UCSD-AML1 (cell line): Measurements from ENCODE around the gene NFASC.

Experiments used
- DNase-seq: peaks from one replicate; lab custom pipeline; 2025; ENCODE audit not compliant: unreplicated experiment; lab: John Stamatoyannopoulos, UW

NFASC gene

DNA sequence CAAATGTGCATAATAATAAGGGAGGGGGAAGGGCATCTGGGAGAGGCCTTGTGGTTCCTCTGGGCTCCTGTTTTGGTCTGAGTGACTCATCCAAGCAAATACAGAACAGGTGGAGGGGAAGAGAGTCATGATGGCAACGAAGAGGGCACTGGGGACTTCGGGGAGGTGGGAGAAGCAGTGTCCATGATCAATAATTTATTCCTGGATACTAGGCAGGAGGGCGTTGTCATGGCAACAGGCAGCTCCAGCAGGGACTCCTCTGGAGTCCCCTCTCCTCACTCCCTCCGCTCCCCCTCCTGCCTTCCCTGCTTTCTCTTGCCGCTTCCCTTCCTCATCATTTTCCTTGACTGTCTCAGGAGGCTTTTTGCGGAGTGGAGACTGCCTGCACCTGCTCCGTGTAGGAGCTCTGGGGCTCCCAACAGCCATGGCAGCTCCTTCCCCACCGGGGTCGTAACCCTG lies 12.3 kb upstream of the NFASC start:
- DNase-seq: no peak

GRCh38 chr1:204859861-204860267 lies 10.8 kb upstream of the NFASC start:
- DNase-seq: no peak

DNA sequence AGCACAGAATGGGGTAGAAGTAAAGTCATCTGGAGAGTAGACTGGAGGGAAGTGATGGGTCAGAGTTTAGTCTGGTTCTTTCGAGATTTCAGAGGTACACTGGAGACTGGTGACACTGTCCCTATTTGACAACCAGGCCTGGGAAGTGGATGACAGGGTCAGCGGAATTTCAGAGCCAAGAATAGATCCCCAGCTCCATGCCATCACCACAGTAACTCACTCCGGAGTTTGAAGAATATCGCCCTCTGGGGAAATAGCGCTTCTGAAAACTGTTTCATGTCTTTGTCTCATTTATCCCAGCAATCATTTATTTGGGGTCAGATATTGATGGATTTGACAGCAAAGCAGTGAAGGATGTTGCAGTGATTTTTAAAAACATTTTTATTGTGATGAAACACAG lies 7.6 kb upstream of the NFASC start:
- DNase-seq: no peak

DNA sequence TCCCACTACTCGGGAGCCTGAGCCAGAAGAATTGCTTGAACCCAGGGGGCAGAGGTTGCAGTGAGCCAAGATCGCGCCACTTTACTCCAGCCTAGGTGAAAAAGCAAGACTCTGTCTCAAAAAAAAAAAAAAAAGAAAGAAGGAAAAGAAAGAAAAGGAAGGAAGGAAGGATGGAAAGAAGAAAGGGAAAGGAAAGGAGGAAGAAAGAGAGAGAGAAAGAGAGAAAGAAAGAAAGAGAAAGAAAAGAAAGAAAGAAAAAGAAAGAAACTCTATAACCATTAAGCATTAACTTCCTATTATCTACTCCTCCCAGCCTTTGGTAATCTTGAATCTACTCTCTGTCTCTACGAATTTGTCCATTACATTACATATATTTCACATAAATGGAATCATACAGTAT lies 6.9 kb upstream of the NFASC start:
- no peak for DNase-seq

DNA sequence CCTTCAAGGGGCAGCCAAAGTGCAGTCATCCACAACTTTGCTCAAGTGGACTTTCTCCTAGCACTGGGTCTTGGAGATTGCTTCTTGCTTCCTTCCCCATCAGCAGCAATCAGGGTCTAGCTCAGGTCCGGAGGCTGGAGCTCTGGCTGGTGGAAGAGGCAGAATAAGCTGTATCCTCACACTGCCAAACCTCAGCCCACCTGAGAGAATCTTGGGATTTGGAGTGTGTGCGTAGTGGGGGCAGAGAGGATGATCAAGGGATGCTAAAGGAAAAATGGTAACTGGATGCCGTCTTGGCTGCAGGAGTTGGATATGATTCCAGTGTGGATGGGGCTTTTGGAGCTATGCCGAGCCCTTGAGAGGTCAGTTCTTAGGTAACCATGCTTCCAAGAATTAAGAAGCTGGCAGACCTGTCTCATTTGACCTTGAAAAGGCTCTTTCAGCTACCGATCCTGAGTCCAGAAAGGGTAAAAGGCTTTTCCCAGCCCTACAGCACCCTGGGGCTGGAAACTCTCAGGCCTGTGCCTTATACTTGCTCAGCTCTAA lies 4.5 kb upstream of the NFASC start:
- no peak for DNase-seq

- no peak for DNase-seq
Observed at GRCh38 chr1:204867203-204867602, 3.5 kb upstream of the NFASC start.

DNA sequence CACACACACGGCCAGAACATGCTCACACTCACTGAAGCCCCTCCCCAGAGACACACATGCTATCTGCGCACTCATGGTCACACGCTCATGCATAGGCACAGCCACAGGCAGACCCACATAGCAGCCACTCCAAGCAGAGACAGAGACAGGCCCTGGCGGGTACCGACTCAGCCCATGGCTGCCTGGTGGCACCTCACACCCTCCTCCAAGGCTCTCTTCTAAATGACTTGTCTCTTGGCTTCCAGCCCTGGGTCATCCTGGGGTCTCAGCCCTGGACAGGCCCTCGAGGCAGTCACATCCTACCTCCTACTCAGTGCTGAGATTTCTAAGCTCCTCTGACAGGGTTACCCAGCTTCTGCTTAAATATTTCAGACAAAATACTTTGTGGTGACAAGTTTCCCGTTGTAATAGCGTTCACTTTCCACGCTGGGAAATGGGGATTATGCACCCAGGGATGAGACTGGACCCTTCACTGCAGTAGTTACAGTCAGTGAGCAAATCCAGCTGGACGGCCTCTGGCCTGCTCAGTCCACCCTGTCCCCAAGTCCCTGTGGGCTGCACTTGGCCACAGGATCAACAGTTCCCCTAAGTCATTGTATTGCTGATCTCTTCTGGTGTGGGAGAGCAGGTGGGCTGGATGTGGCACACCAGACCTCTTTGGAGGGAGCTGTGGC lies 2.9 kb upstream of the NFASC start:
- DNase-seq: no peak

DNA sequence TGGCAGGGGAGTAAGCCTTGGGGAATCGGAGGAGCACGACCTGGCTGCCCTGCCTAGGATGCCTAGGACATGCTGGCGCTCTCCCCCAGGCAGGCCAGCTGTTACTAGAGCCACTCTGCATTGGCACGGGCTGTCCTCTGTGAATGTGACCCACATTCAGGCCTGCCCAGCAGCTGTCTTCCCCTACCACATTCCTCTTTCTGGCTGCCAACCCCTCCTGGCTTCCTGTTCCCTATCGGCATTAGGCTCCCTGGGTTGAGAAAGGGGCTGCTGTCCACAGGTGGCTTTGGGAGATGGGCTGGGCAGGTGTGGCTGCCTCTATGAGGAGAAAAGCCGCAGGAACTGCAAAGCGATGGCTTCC lies 2.3 kb upstream of the NFASC start:
- no peak for DNase-seq

DNA sequence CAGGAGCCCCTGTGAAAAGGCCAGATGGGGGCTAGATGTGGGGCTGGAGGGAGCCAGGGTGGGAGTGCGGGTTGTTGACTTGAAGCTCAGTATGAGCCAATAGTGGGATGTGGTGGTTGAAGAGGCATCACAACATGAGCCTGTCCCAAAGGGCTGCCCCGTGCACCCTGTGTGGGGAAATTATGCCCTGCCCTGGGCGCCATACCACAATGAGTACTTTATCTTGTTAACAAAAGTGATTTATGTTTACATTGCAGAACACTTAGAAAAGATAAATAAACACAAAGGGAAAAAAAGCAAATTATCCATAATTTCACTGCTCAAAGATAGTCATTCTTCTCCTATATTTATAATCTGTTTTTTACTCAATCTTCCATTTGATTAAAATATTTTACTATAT lies 1.6 kb upstream of the NFASC start:
- no peak for DNase-seq

- DNase-seq: no peak
Observed at GRCh38 chr1:204871405-204872037, 859 bp downstream of the NFASC start.

- no peak for DNase-seq
Observed at GRCh38 chr1:204872262-204872881, 1.7 kb downstream of the NFASC start.

DNA sequence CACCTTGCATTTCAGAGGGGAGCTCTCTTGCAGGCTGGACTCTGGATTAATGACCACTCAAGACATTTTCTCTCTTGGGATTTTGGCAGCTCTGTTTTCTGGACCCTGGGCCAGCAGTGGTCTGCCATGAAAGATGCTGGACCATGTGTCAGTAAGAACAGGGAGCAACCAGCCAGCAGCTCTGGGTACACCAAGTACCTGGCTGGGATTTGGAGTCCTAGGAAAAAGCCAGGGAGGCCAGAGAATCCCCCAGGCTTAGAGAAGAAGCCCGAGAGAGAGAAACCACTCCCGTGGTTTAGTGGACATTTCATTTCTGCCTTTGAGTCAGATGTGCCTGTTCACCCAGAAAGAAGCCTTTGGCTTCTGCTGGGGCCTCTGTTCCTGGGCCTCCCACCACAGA lies 2.5 kb downstream of the NFASC start:
- DNase-seq: no peak

DNA sequence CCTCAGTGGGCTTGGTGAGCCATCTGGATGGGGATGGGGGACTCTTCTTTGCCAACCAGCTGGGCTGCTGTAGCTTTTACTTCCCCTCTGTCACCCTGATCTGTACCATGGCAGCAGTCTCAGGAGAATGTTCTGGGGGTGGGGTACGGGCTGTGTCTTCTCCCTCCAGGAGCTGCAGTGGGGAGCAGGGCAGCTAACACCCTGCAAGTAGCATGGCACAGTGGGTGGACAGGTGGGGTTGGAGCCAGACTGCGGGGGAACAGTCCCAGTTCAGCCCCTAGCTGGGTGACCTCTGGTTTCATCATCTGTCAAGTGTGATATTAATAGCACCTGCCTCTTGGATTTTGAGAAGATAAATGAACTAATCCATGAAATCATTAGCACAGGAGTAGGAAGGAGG lies 3.1 kb downstream of the NFASC start:
- no peak for DNase-seq

- DNase-seq: no peak
Observed at GRCh38 chr1:204874274-204874673, 3.6 kb downstream of the NFASC start.

GRCh38 chr1:204875255-204875654 lies 4.6 kb downstream of the NFASC start:
- DNase-seq: no peak

DNA sequence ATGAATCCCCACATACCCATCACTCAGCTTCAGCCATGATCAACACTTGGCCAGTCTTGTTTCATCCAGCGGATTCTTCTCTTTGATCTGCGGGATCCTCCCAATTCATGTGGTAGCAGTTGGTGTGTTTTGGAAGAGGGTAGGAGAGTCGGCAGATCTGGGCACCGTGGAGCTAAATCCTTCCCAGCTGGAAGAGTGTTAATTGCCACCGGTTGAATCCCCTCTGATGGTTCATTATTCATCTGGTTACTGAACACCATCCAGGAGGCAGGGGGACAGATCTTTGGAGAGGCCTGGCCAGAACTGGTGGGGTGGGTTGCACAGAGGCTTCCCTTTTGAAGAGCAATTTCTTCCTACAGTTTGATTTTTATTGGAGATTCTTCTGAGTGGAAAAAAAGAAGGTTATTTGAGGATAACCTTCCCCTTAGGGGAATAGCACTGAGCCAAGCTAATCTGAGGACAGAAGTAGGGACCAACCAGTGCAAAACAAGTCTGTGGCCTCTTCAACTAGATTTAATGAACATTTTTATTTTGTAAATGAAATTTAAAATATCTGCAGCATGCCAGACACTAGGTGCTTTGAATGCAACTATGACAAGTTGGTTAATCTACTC lies 8.1 kb downstream of the NFASC start:
- DNase-seq: no peak

DNA sequence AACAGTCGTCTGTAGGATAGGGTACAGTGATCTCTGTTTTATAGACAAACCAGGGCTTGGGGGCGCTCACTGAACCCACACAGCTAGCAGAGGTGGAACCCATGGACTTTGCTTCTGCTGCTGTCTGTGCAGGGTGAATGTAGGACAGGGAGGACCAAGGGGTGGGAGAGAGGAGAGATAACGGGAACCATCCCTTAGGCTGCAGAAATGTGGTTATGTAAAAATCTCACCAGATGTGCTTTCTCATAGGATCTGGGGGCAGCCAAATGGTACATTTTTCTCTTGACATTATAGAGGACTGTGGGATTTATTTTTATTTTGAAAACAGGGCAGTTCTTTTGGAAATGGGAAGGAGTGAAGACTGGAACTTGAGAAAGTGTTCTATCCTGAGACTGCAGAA lies 8.7 kb downstream of the NFASC start:
- no peak for DNase-seq

DNA sequence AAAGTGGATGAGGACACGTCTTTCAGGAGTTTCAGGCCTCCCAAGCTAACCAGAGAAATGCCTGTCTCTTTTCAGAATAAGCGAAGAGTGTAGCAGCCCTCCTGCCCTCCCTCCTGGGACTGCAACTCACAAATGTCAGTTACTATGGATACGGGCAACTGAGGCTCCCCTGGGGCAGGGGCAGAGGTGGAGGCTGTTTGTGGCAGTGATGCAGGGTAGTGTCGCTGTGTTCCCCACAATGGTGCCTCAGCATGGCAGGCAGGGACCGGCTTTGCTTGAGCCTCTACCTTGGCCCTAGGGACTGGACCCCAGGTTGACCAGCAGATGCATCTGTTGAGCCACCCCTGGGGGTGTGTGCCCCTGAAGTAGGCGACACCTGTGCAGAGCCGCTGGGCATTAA lies 10.2 kb downstream of the NFASC start:
- DNase-seq: no peak

DNA sequence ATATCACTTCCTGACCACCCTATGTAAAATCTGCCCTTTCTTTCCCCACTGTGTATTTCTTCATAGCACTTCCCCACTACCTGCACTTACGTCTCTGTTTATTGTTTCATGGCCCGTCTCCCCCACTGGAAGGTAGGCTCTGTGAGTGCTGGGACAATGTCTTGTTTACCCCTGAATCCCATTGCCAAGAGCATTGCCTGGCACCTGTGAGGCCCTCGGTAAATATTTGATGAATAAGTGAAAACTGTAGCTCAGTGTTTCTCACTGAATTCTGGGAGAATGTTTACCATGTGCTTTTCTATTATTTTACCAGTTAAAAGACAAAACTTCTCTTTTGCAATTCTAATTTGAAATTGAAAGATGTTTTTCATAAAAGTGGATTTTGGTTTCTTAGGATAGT lies 11.8 kb downstream of the NFASC start:
- DNase-seq: no peak

- no peak for DNase-seq
Observed at GRCh38 chr1:204883405-204883804, 12.7 kb downstream of the NFASC start.

DNA sequence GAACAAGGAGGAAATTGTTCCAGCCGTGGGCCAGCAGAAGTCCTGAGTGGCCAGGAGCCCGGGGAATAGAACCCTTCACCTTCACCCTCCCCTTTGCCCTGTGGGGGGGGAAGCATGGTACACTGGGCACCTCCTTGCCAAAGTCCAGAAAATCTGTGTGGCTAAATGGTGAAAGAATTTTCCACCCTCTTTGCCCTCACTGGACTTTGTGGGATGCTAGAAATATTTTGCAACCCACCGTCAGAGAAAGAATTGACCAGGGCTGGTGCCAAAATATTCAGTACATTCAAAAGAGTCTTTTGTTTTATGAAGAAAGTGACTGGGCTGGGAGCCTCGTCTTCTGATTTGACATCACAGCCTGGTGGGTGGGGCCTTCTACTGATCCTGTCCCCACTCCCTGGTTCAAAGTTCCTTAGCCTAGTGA lies 14.6 kb downstream of the NFASC start:
- DNase-seq: no peak

DNA sequence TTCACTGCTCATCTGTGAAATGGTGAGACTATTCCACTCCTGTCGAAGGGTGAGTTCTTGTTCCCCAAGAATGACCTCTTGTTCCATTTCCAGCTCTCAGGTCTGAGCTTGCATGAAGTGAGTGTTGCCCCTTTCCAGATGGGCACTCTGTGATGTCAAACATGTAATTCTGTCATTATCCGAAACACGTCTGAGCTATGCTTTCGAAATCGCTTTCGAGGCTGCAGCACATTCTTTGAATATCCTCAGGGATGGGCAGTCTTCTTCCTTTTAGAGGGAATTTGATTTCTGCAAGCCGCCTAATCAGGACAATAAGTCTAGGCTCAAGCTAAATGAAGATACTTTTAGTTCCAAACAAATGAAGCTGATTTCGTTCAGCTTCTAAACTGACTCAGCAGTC lies 15.1 kb downstream of the NFASC start:
- no peak for DNase-seq
